GM18499 (cell line): ENCODE data around the gene LRIF1.
A peak's percentile ranks its signal among the peaks of the same experiment; 100 is the strongest.
"Not testable (repeated sequence)": the region's sequence is repeated elsewhere in the genome, so short reads cannot be mapped to it uniquely, and the experiment has no call there.

Experiments used
- ATAC-seq: cut with Tn5 transposase; IDR thresholded peaks from one replicate; pipeline ENCODE4 v1.9.1; 2021; ENCODE audit warnings: moderate number of reproducible peaks; ENCODE audit not compliant: insufficient read depth, unreplicated experiment

LRIF1 gene

DNA sequence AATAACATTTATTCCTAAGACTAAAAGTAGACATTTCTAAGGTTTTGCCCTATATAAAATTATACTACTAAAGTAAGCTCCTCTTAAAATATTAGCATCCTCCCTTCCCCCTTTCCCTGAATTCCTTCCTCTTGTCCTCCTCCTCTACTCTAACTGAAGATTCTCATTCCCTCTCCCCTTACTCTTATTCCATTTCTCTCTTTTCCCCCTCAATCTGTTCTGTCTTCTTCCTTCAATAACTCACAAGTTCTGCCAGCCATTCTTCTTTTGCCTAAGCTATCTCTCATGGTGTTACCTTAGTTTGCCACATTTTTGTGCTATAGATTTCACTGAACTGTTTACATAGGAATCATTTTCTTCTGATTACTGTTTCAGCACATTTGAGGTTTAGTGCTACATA is 10.7 kb downstream of the LRIF1 start:
- no peak for ATAC-seq

DNA sequence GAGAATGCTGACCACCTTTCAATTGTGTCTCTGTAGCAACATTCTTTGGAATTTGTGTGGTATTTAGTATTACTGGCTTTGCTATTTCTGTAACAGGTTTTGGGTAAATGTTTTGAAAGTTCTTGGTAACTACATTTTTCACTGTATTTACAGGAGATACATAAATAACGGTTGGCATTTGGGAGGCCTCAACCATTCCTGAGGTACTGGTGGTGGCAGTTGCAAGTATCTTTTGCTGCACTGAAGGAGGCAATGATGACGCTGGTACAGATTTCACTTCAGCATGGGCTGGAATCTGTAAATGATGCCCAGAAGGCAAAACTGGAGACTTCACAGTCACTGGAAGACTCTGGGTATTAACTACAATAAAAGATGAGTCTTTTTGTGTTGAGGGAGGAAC is 11.7 kb downstream of the LRIF1 start:
- ATAC-seq = no peak

DNA sequence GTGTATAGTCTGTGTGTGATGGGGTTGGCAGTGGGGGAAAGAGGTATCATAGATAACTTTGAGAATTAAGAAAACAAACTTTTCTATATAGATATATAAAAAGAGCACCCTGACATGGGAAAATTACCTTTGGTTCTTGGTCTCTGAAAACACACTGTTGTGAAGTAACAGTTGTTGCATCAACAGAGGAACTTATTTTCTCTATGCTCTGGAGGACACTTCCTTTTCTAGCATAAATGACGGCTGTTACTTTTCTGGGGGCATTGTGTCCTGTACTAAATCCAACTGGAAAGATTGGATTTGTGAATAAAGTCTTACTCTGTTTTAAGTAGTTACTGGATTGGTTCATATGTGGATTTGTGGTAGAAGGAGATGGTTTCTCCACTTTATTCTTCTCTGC is 12.6 kb downstream of the LRIF1 start:
- ATAC-seq = no peak

DNA sequence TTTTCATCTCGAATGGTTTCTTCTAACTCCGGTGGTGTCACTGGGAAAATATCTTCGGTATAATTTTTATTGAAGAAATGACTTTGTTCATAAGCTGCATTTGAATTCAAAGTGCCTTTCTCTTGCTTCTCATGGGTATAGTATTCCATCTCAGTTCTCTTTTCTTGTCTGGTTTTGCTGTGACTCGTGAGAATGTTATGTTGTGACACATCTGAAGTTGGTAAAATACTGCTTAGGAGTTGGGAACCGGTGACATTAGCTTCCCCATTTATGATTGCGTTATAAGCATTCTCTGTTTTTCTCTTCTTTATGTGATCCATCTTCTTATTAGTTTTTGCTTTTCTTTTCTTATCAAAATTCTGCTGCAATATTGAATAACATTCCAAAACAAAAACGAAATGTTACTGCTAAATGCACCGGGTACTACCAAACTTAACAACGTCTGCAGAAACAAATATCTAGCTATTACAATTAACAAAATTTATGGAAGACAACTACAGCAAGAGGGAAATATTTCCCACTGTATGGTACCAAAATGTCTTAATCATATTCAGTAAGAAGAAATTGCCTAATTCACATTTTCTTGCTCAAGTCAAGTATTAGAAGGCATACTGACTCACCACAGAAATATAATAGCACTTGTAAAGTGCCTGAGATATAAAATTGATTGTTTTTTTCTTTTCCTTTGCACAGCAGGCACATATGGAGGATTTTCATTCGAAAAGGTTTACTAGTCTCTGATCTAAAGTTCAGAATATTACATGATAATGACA is 15.5 kb downstream of the LRIF1 start:
- ATAC-seq = no peak

DNA sequence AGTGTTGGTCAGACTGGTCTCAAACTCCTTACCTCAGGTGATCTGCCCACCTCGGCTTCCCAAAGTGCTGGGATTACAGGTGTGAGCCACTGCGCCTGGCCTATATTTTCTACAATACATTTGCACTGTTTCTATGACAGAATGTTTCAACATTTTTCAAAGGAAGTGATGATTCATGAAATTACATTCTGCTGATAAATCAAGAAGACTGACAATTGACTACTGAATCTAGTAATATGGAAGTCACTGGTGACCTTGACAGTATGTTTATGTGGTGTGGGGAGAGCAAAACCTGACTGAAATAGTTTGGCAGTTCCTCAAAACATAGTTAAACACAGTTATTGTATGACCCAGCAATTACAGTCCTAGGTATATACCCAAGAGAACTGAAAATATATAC is 18.1 kb downstream of the LRIF1 start:
- ATAC-seq = no peak

DNA sequence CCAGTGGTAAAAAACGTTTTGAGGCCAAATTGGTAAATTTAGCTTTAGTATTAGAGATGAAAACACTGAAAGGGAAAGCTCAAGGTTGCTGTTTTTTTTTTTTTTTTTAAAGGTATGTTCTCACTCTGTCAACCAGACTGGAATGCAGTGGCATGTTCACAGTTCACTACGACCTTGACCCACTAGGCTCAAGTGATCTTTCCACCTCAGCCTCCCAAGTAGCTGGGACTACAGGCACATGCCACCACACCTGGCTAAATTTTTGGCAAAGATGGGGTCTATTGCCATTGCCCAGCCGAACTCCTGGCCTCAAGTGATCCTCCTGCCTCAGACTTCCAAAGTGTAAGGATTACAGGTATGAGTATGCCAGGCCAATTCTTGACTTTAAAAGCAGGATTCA is 18.9 kb downstream of the LRIF1 start:
- ATAC-seq = no peak

DNA sequence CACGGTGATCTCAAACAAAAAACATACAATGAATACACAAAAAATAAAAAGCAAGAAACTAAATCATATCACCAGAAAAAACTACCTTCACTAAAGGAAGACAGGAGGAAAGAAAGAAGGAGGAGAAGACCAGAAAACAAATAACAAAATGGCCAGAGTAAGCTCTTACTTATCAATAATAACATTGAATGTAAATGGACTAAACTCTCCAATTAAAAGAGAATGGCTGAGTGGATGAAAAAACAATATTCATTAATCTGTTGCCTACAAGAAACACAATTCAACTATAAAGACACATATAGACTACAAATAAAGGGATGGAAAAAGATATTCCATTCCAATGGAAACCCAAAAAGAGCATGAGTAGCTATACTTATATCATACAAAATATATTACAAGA is 27.2 kb downstream of the LRIF1 start:
- no peak for ATAC-seq

DNA sequence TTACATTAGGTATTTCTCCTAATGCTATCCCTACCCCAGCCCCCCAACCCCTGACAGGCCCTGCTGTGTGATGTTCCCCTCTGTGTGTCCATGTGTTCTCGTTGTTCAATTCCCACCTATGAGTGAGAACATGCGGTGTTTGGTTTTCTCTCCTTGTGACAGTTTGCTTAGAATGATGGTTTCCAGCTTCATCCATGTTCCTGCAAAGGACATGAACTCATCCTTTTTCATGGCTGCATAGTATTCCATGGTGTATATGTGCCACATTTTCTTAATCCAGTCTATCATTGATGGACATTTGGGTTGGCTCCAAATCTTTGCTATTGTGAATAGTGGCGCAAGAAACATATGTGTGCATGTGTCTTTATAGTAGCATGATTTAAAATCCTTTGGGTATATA is 32.6 kb downstream of the LRIF1 start:
- not testable (repeated sequence) for ATAC-seq

DNA sequence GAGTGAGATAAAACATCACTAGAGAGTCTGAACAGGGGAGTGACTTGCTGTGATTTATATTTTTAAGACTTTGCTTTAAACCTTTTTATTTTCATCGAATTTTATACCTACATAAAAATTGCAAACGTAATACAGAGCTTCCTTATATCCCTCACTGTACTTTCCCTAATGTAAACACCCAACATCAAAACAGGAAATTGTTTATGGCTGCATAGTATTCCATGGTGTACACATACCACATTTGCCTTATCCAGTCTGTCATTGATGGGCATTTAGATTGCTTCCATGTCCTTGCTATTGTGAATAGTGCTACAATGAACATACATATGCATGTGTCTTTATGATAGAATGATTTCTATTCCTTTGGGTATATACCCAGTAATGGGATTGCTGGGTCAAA is 34.8 kb downstream of the LRIF1 start:
- no peak for ATAC-seq

DNA sequence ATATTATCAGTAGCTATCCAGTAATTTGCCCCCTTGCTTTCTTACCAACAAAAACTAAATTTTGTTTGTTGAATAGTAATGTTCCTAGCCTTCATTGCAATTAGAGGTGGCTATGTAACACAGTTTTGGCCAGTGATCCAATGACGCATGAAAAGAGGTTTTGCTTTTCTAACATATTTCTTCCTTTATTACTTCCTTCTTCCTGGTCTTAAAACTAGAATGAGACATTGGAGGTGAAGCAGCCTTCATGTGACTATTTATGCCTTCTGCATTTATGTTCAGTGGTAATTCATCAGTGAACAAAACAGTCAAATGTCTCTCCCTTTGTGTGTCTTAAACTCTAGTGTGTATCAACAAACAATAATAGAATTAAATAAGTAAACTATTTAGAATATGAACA is 35.5 kb downstream of the LRIF1 start:
- ATAC-seq = no peak

DNA sequence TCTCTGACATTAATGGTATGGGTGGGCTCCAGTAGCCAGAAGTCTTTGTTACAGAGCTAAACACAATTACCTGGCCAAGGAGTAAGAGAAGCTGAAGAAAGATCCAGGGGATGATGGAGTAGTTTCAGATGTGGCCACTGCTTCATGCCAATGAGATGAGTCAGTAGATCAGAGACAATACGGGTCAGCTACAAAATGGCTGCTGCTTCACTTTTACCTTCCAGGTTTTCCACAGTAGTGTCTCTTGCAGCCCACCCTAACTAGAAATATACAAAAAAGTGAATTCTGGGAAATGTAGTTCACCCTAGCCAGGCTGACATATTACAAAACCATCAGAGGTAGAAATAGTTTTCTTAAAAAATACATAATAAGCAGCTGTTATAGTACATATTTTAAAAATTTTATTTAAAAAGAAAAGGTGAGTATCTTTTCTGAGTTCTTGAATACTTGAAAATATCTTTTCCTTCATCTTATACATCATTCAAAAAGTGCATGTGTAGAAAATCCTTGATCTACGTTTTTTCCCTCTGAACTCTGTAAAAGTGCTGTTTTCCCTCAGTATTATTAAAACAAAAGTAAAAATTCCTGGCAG is 36.1 kb downstream of the LRIF1 start:
- ATAC-seq = no peak

DNA sequence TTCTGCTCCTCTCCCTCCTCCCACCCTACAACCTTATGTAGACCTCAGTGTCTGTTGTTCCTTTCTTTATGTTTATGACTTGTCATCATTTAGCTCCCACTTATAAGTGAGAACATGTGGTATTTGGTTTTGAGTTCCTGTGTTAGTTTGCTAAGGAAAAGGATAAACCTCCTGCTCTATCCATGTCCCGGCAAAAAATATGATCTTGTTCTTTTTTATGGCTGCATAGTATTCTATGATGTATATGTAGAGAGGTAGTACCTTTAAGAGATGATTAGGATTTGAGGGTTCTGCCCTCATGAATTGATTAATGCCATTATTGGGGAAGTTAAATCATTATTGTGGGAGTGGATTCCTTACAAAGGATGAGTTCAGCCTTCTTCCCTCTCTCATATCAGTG is 41.8 kb downstream of the LRIF1 start:
- no peak for ATAC-seq

DNA sequence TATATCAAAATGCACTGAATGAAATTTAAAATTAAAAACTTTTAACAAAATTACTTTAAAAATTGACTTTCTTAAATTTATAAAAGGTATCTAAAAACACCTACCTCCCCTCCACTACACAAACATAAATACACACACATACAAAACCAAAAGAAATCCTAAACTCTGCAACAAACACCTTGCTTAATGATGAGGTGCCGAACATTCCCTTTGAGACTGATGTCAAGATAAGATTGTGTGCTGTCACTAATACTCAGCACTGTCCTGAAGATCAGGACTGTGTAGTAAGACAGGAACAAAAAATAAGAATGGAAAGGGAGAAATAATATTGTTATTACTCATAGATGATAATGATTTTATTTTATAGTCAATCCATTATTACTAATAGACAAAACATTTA is 45.7 kb downstream of the LRIF1 start:
- ATAC-seq = no peak

DNA sequence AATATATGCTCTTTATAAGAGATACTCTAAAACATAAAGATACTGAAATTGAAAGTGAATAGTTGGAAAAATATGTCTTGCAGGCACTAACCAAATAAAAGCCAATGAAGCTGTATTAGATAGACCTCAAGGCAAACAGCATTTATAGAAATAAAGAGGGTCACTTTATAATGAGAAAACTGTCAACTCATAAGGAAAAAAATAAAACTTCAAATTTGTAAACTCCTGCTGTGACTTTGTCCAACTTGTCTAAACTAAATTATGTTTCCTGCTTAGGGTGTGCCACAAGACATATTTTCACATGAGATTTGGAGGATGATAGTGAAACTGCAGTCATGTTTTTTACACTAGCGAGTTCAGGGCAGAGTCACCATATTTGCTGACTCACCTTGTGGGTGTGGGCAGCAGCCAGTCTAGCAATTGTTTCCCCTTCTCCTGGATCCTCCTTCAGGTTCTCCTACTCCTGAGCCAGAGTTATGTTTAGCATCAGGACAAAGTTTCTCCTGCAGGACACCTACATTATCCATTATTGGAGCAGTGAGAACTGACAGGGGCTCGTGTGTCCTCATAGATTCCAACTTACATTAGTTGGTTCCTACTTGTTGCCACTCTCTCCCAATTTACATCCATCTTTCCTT is 46.9 kb downstream of the LRIF1 start:
- peak; percentile 52 for ATAC-seq

DNA sequence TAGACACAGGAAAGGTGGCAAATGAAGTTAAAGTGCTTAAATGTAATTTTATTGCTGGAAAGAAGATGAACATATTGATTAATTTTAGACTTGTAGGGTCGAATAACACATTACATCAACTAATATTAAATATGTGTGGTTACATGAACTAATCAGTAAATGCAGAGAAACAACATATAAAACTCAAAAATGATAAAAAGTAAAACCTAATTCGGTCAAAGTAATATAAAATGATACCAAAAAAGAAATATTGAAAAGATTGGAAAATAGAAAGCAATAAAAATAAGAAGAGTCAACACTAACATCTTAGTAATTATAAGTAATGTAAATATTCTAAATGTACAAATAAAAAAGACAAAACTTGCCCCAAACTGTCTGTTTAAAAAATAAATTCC is 47.5 kb downstream of the LRIF1 start:
- ATAC-seq = no peak

DNA sequence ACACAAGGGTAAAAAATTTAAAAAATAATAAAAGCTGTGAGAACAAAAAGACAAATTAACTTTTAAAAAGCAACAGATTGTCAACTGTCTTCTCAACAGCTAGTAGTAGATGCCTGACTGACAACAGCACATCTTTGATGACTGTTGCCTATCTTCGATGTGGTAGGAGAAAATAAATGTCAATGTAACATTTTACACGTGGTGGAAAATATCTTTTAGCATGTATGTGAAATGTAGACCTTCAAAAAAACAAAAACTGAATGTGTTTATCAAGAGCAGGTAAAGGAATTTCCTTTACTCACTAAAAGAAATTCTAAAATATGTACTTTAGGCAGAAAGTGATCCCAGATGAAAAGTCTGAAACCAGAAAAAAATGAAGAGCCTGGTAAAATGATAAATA is 47.9 kb downstream of the LRIF1 start:
- ATAC-seq = no peak

DNA sequence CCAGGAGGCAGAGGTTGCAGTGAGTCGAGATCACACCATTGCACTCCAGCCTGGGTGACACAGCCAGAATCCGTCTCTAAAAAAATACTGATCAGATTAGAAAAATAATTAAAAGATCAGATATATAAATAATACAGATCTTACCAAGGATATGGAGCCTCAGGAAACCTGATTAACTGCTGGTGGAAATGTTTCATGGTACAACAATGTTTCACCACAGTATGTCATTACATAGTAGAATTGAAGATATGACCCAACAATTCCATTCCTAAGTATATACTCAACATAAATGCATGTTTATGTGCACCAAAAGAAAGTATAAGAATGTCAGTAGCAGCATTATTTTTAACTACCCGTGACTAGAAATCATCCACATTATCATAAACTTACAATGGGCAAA is 49.0 kb downstream of the LRIF1 start:
- no peak for ATAC-seq

DNA sequence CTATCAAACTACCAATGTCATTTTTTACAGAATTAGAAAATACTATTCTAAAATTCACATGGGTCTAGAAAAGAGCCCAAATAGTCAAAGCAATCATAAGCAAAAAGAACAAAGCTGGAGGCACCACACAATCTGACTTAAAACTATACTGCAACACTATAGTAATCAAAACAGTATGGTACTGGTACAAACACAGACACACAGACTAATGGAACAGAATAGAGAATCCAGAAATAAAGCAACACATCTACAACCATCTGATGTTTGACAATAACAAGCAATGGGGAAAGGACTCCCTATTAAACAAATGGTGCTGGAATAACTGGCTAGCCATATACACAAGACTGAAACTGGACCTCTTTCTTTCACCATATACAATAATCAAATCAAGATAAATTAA is 50.9 kb downstream of the LRIF1 start:
- ATAC-seq = no peak

DNA sequence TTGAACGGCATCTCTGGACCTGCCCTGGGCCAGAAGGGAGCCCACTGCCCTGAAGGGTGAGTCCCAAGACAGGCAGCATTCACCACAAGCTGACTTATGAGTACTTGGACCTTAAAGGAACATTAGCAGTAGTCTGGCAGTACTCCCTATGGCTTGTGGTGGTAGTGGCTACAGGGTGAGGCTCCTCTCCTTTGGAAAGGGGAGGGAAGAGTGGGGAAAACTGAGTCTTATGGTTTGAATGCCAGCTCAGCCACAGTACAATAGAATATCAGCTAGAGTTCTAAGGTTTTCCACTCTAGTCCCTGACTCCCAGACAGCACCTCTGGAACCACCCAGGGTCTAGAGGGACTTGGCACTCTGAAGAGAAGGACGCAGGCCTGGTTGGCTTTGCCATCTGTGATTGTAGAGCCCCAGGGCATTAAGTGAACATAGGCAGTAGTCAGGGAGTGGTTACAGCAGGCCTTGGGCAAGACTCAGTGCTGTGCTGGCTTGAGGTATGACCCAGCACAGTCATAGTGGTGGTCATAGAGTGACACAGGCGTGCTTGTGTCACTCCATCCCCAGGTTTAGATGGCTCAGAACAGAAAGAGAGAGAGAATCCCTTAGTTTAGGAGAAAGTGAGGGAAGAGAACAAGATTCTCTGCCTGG is 59.7 kb downstream of the LRIF1 start:
- ATAC-seq = no peak

DNA sequence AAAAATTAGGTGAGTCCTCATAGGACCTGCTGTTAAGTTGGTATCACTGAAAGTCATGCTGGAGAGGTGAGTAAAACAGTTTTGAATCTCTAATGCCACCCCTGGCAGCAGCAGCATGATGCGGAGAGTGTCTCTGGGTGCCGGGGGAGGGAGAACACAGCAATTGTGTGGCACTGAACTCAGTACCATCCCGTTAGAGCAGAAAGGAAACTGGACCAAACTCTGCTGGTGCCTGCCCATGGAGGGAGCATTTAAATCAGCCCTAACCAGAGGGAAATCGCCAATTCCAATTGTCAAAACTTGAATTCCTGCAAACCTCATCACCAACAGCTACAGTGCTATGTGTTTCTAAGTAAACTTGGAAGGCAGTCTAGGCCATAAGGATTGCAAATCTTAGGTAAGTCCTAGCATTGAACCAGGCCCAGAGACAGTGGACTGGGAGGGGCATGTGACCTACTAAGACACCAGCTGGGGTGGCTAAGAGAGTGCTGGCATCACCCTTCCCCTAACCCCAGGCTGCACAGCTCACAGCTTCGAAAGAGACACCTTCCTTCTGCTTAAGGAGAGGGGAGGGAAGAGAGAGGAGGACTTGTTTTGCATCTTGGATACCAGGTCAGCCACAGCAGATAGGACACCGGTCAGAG is 60.8 kb downstream of the LRIF1 start:
- no peak for ATAC-seq

DNA sequence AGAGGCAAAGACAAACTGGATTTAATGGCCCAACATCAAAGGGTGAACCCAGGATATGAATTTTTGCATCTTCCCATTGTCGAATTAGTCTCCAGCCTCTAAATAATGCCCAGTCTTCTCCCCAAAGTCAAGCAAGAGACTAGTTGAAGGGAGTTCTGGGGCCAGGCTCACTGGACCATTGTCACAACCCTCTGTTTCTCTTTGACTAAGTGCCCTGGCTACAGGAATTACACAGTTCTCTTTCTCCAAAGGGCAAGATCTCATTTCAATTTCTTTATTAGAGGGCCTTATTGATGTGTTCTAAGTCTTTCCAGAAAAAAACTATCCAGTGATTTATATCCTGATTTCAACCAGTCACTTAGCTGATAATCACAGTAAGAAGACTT is 64.3 kb downstream of the LRIF1 start:
- ATAC-seq = no peak
